Stimulated activated naive CD8-positive, alpha-beta T cell treated with anti-CD3 and anti-CD28 coated beads, Interleukin-15, Interleukin-2, amounts not matched to agents 100 ng/mL and 50 ng/mL, for 24 hours (primary cell): ENCODE results near the gene SNTG2.

ENCODE experiments used
- H3K27ac Mint-ChIP-seq: one replicate; pipeline ENCODE4 v1.8.0; 2021; ENCODE audit warnings: mild to moderate bottlenecking, mixed read lengths
- H3K27me3 Mint-ChIP-seq: one replicate; pipeline ENCODE4 v1.8.0; 2021; ENCODE audit warnings: mixed read lengths
- H3K36me3 Mint-ChIP-seq: one replicate; pipeline ENCODE4 v1.8.0; 2021; ENCODE audit warnings: low read depth, mixed read lengths
- H3K4me1 Mint-ChIP-seq: one replicate; pipeline ENCODE4 v1.8.0; 2021; ENCODE audit warnings: low read depth, mixed read lengths
- H3K4me3 Mint-ChIP-seq: one replicate; pipeline ENCODE4 v1.8.0; 2021; ENCODE audit warnings: mild to moderate bottlenecking, mixed read lengths
- H3K9me3 Mint-ChIP-seq: one replicate; pipeline ENCODE4 v1.8.0; 2021; ENCODE audit warnings: mixed read lengths

Gene SNTG2

GRCh38 chr2:1055014-1055595 is 104.5 kb downstream of the SNTG2 start:
- no peak overlapping the region for H3K27ac Mint-ChIP-seq
- no peak overlapping the region for H3K4me3 Mint-ChIP-seq
- peaks cover 7% of the 10 kb centered on the region for H3K27me3 Mint-ChIP-seq
- no peaks in the 10 kb centered on the region for H3K4me1 Mint-ChIP-seq
- no peaks in the 10 kb centered on the region for H3K36me3 Mint-ChIP-seq
- no peaks in the 10 kb centered on the region for H3K9me3 Mint-ChIP-seq

GRCh38 chr2:1060372-1060771 is 109.7 kb downstream of the SNTG2 start:
- Mint-ChIP-seq H3K27me3 (peaks cover 5% of the 10 kb centered on the region), H3K9me3 (no peaks in the 10 kb centered on the region), H3K4me1 (no peaks in the 10 kb centered on the region), H3K36me3 (no peaks in the 10 kb centered on the region), H3K27ac (no peak overlapping the region), H3K4me3 (no peak overlapping the region)

- H3K4me3 Mint-ChIP-seq: no peak overlapping the region
- H3K27me3 Mint-ChIP-seq: peaks cover 5% of the 10 kb centered on the region
- no peaks in the 10 kb centered on the region for H3K9me3 Mint-ChIP-seq
- no peaks in the 10 kb centered on the region for H3K36me3 Mint-ChIP-seq
- H3K27ac Mint-ChIP-seq: no peak overlapping the region
- no peaks in the 10 kb centered on the region for H3K4me1 Mint-ChIP-seq
These were observed 110.3 kb downstream of the SNTG2 start for GRCh38 chr2:1060987-1061386.

GRCh38 chr2:1068241-1068640 is 117.6 kb downstream of the SNTG2 start:
- no peaks in the 10 kb centered on the region for H3K9me3 Mint-ChIP-seq
- no peak overlapping the region for H3K27ac Mint-ChIP-seq
- H3K36me3 Mint-ChIP-seq: no peaks in the 10 kb centered on the region
- no peaks in the 10 kb centered on the region for H3K4me1 Mint-ChIP-seq
- H3K4me3 Mint-ChIP-seq: no peak overlapping the region
- H3K27me3 Mint-ChIP-seq: no peaks in the 10 kb centered on the region

- Mint-ChIP-seq H3K27ac (no peak overlapping the region), H3K9me3 (no peaks in the 10 kb centered on the region), H3K4me1 (no peaks in the 10 kb centered on the region), H3K27me3 (no peaks in the 10 kb centered on the region), H3K36me3 (no peaks in the 10 kb centered on the region), H3K4me3 (no peak overlapping the region)
These were observed 118.2 kb downstream of the SNTG2 start for GRCh38 chr2:1068822-1069221.

GRCh38 chr2:1069847-1070246 is 119.2 kb downstream of the SNTG2 start:
- Mint-ChIP-seq H3K4me3 (no peak overlapping the region), H3K36me3 (no peaks in the 10 kb centered on the region)

GRCh38 chr2:1070601-1071000 is 120.0 kb downstream of the SNTG2 start:
- Mint-ChIP-seq H3K9me3 (no peaks in the 10 kb centered on the region), H3K4me3 (no peak overlapping the region), H3K27me3 (no peaks in the 10 kb centered on the region), H3K36me3 (no peaks in the 10 kb centered on the region), H3K4me1 (peaks cover 6% of the 10 kb centered on the region), H3K27ac (no peak overlapping the region)

More at GRCh38 chr2:1069847-1070246, 119.2 kb downstream of the SNTG2 start:
- Mint-ChIP-seq H3K9me3 (no peaks in the 10 kb centered on the region), H3K4me1 (no peaks in the 10 kb centered on the region), H3K27me3 (no peaks in the 10 kb centered on the region), H3K27ac (no peak overlapping the region)

- Mint-ChIP-seq H3K27me3 (no peaks in the 10 kb centered on the region), H3K9me3 (no peaks in the 10 kb centered on the region), H3K4me1 (peaks cover 7% of the 10 kb centered on the region), H3K4me3 (no peak overlapping the region), H3K27ac (no peak overlapping the region), H3K36me3 (no peaks in the 10 kb centered on the region)
These were observed 121.0 kb downstream of the SNTG2 start for GRCh38 chr2:1071650-1072049.

GRCh38 chr2:1072250-1072649 is 121.6 kb downstream of the SNTG2 start:
- Mint-ChIP-seq H3K36me3 (no peaks in the 10 kb centered on the region), H3K27ac (no peak overlapping the region), H3K4me1 (peaks cover 7% of the 10 kb centered on the region), H3K27me3 (no peaks in the 10 kb centered on the region), H3K4me3 (no peak overlapping the region), H3K9me3 (no peaks in the 10 kb centered on the region)

- Mint-ChIP-seq H3K27ac (no peak overlapping the region), H3K36me3 (no peaks in the 10 kb centered on the region), H3K4me1 (peaks cover 7% of the 10 kb centered on the region), H3K4me3 (no peak overlapping the region), H3K9me3 (no peaks in the 10 kb centered on the region), H3K27me3 (no peaks in the 10 kb centered on the region)
These were observed 127.3 kb downstream of the SNTG2 start for GRCh38 chr2:1077911-1078310.

- Mint-ChIP-seq H3K36me3 (no peaks in the 10 kb centered on the region), H3K9me3 (no peaks in the 10 kb centered on the region), H3K27me3 (no peaks in the 10 kb centered on the region), H3K27ac (no peak overlapping the region), H3K4me1 (peaks cover 7% of the 10 kb centered on the region), H3K4me3 (no peak overlapping the region)
These were observed 127.7 kb downstream of the SNTG2 start for GRCh38 chr2:1078326-1078725.

GRCh38 chr2:1079873-1080799 is 129.5 kb downstream of the SNTG2 start:
- no peak overlapping the region for H3K4me3 Mint-ChIP-seq
- no peak overlapping the region for H3K27ac Mint-ChIP-seq

GRCh38 chr2:1081451-1082225 is 131.0 kb downstream of the SNTG2 start:
- H3K27me3 Mint-ChIP-seq: no peaks in the 10 kb centered on the region
- no peak overlapping the region for H3K4me3 Mint-ChIP-seq
- no peaks in the 10 kb centered on the region for H3K9me3 Mint-ChIP-seq
- H3K36me3 Mint-ChIP-seq: no peaks in the 10 kb centered on the region
- no peak overlapping the region for H3K27ac Mint-ChIP-seq
- H3K4me1 Mint-ChIP-seq: no peaks in the 10 kb centered on the region

More at GRCh38 chr2:1079873-1080799, 129.5 kb downstream of the SNTG2 start:
- Mint-ChIP-seq H3K27me3 (no peaks in the 10 kb centered on the region), H3K4me1 (peaks cover 5% of the 10 kb centered on the region), H3K9me3 (no peaks in the 10 kb centered on the region), H3K36me3 (no peaks in the 10 kb centered on the region)

GRCh38 chr2:1082456-1083205 is 132.0 kb downstream of the SNTG2 start:
- Mint-ChIP-seq H3K27ac (no peak overlapping the region), H3K4me1 (no peaks in the 10 kb centered on the region), H3K9me3 (no peaks in the 10 kb centered on the region), H3K4me3 (no peak overlapping the region), H3K36me3 (no peaks in the 10 kb centered on the region), H3K27me3 (no peaks in the 10 kb centered on the region)
